GM21528 (cell line): ENCODE measurements around the gene HELT.
"Not testable (repeated sequence)": the region's sequence is repeated elsewhere in the genome, so short reads cannot be mapped to it uniquely, and the experiment has no call there.

ENCODE experiments used
- ATAC-seq: cut with Tn5 transposase; IDR thresholded peaks from one replicate; pipeline ENCODE4 v1.9.1; 2021; ENCODE audit warnings: mild to moderate bottlenecking, moderate library complexity; ENCODE audit not compliant: unreplicated experiment, low FRiP score

Gene HELT

GRCh38 chr4:185017964-185018772, at the start of gene HELT:
HELT (plus strand) TSS chr4:185018490; CDS start chr4:185018929, 439 bp downstream.
- ATAC-seq, result no peak

- no peak for ATAC-seq
Observed at GRCh38 chr4:184968784-184969201, 49.5 kb upstream of the HELT start.

- ATAC-seq, result no peak
Observed at GRCh38 chr4:184969610-184970009, 48.7 kb upstream of the HELT start.

- no peak for ATAC-seq
Observed at GRCh38 chr4:184972991-184973390, 45.3 kb upstream of the HELT start.

- not testable (repeated sequence) for ATAC-seq
Observed at GRCh38 chr4:184976348-184976747, 41.9 kb upstream of the HELT start.

- ATAC-seq, result no peak
Observed at GRCh38 chr4:184977747-184978146, 40.5 kb upstream of the HELT start.

GRCh38 chr4:184978211-184978610, 40.1 kb upstream of the HELT start:
- no peak for ATAC-seq

GRCh38 chr4:184979461-184980124, 38.7 kb upstream of the HELT start:
- ATAC-seq, result no peak

- ATAC-seq, result no peak
Observed at GRCh38 chr4:184980261-184980660, 38.0 kb upstream of the HELT start.

- no peak for ATAC-seq
Observed at GRCh38 chr4:184983672-184984356, 34.5 kb upstream of the HELT start.

- ATAC-seq, result no peak
Observed at GRCh38 chr4:184987493-184988031, 30.7 kb upstream of the HELT start.

- ATAC-seq, result no peak
Observed at GRCh38 chr4:184988611-184989010, 29.7 kb upstream of the HELT start.

GRCh38 chr4:184989283-184989682, 29.0 kb upstream of the HELT start:
- not testable (repeated sequence) for ATAC-seq

GRCh38 chr4:184990131-184990530, 28.2 kb upstream of the HELT start:
- ATAC-seq, result not testable (repeated sequence)

GRCh38 chr4:184991860-184992259, 26.4 kb upstream of the HELT start:
- ATAC-seq, result no peak

- ATAC-seq, result no peak
Observed at GRCh38 chr4:184992422-184992821, 25.9 kb upstream of the HELT start.

- no peak for ATAC-seq
Observed at GRCh38 chr4:184993247-184993646, 25.0 kb upstream of the HELT start.

- no peak for ATAC-seq
Observed at GRCh38 chr4:184994010-184994622, 24.2 kb upstream of the HELT start.

GRCh38 chr4:184994623-184995010, 23.7 kb upstream of the HELT start:
- ATAC-seq, result no peak

GRCh38 chr4:184997656-184998055, 20.6 kb upstream of the HELT start:
- ATAC-seq, result not testable (repeated sequence)

- ATAC-seq, result no peak
Observed at GRCh38 chr4:185002784-185003183, 15.5 kb upstream of the HELT start.
